Loucy (cell line): ENCODE data around the gene KDM7A.

Experiments
- CTCF ChIP-seq: fragments of 200-600 bp; sonication (generic); conservative IDR thresholded peaks from 2 replicates; pipeline ENCODE4 v1.5.1; 2014; ENCODE audit warnings: mild to moderate bottlenecking, antibody characterized with exemption, low read length
- EZH2phosphoT487 ChIP-seq: fragments of 200-600 bp; IDR thresholded peaks from 2 replicates; pipeline ENCODE4 v1.6.1; 2018; ENCODE audit warnings: antibody characterized with exemption, mild to moderate bottlenecking, moderate library complexity, borderline replicate concordance

- TF ChIP-seq CTCF = no peak
- TF ChIP-seq EZH2phosphoT487 = no peak
Observed at GRCh38 chr7:140056431-140057142, 120.2 kb downstream of the KDM7A start.
